ENCODE measurements around the gene AQP9. TPM values are rescaled to one million over a fixed set of nuclear protein-coding genes. Genes with fewer than 3 reads are reported as not detected.

The AQP9 gene
- total RNA-seq, 4 donors from 2014 or later, result 2.1 to 119 (median 3.5) TPM

- TF ChIP-seq, protein P1, sequence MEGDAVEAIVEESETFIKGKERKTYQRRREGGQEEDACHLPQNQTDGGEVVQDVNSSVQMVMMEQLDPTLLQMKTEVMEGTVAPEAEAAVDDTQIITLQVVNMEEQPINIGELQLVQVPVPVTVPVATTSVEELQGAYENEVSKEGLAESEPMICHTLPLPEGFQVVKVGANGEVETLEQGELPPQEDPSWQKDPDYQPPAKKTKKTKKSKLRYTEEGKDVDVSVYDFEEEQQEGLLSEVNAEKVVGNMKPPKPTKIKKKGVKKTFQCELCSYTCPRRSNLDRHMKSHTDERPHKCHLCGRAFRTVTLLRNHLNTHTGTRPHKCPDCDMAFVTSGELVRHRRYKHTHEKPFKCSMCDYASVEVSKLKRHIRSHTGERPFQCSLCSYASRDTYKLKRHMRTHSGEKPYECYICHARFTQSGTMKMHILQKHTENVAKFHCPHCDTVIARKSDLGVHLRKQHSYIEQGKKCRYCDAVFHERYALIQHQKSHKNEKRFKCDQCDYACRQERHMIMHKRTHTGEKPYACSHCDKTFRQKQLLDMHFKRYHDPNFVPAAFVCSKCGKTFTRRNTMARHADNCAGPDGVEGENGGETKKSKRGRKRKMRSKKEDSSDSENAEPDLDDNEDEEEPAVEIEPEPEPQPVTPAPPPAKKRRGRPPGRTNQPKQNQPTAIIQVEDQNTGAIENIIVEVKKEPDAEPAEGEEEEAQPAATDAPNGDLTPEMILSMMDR (IDR thresholded peaks at IDR 0.05; ENCODE audit: low read depth), result no peak
Measured at GRCh38 chr15:58148120-58148519, 9.9 kb downstream of the AQP9 start.

- TF ChIP-seq, protein P1 (IDR thresholded peaks at IDR 0.05; ENCODE audit: low read depth), result no peak
Measured at GRCh38 chr15:58148633-58149445, 10.7 kb downstream of the AQP9 start.

- TF ChIP-seq, protein P1 (IDR thresholded peaks at IDR 0.05; ENCODE audit: low read depth), result no peak
Measured at GRCh38 chr15:58154769-58155168, 16.6 kb downstream of the AQP9 start.

- TF ChIP-seq, protein P1 (IDR thresholded peaks at IDR 0.05; ENCODE audit: low read depth), result no peak
Measured at GRCh38 chr15:58159827-58160386, 21.7 kb downstream of the AQP9 start.

GRCh38 chr15:58161436-58161930 lies 23.3 kb downstream of the AQP9 start:
- TF ChIP-seq, protein P1 (IDR thresholded peaks at IDR 0.05; ENCODE audit: low read depth), result no peak

- TF ChIP-seq, protein P1 (IDR thresholded peaks at IDR 0.05; ENCODE audit: low read depth), result no peak
Measured at GRCh38 chr15:58163985-58164384, 25.8 kb downstream of the AQP9 start.

GRCh38 chr15:58164926-58165325 lies 26.7 kb downstream of the AQP9 start:
- TF ChIP-seq, protein P1 (IDR thresholded peaks at IDR 0.05; ENCODE audit: low read depth), result no peak
